OCI-LY7 (cell line): ENCODE results near the gene ZNF429.

Source experiments
- CTCF ChIP-seq: fragments of 200-600 bp; sonication (generic); conservative IDR thresholded peaks from 2 replicates; pipeline ENCODE4 v1.5.1; 2014; ENCODE audit warnings: mild to moderate bottlenecking, antibody characterized with exemption, low read length, moderate library complexity, mixed read lengths
- EZH2phosphoT487 ChIP-seq: fragments of 200-600 bp; sonication (generic); IDR thresholded peaks from 2 replicates; pipeline ENCODE4 v1.6.1; 2018; ENCODE audit warnings: low read depth, borderline replicate concordance, mild to moderate bottlenecking, mixed run types, antibody characterized with exemption, low read length, moderate library complexity, mixed read lengths

- no peak for TF ChIP-seq CTCF
- TF ChIP-seq EZH2phosphoT487 = no peak
These were observed 32.9 kb upstream of the ZNF429 start for GRCh38 chr19:21472507-21472906.
